Activated effector memory CD4-positive, alpha-beta T cell treated with anti-CD3 and anti-CD28 coated beads, Interleukin-2, amount 50 U/mL, for 16 hours (primary cell): ENCODE results near the gene ANXA4.
"Not testable (repeated sequence)": the region's sequence is repeated elsewhere in the genome, so short reads cannot be mapped to it uniquely, and the experiment has no call there.

ENCODE experiments used
- DNase-seq: peaks from one replicate; pipeline ENCODE4 v3.0.0-alpha.2; 2020

The ANXA4 gene

GRCh38 chr2:69811591-69811990 lies 69.7 kb downstream of the ANXA4 start:
- DNase-seq = no peak

GRCh38 chr2:69815717-69816116 lies 73.8 kb downstream of the ANXA4 start:
- no peak for DNase-seq

GRCh38 chr2:69816923-69817542 lies 75.1 kb downstream of the ANXA4 start:
- DNase-seq = peak; percentile 85

GRCh38 chr2:69817729-69818501 lies 76.0 kb downstream of the ANXA4 start:
- DNase-seq = no peak

- DNase-seq = no peak
Observed at GRCh38 chr2:69827796-69828540, 86.0 kb downstream of the ANXA4 start.

GRCh38 chr2:69828938-69829255 lies 87.0 kb downstream of the ANXA4 start:
- no peak for DNase-seq

GRCh38 chr2:69829256-69830044 lies 87.5 kb downstream of the ANXA4 start, which contains the start of gene GMCL1:
Gene GMCL1 (plus strand): TSS chr2:69829660. CDS start chr2:69829893, 233 bp downstream.
- peak; percentile 100 for DNase-seq

- peak; percentile 78 for DNase-seq
Observed at GRCh38 chr2:69830045-69830905, 88.3 kb downstream of the ANXA4 start.

- DNase-seq = not testable (repeated sequence)
Observed at GRCh38 chr2:69830906-69831241, 88.9 kb downstream of the ANXA4 start.

- DNase-seq = no peak
Observed at GRCh38 chr2:69831354-69831905, 89.5 kb downstream of the ANXA4 start.

GRCh38 chr2:69833752-69834151 lies 91.8 kb downstream of the ANXA4 start:
- no peak for DNase-seq

GRCh38 chr2:69835666-69836065 lies 93.7 kb downstream of the ANXA4 start:
- no peak for DNase-seq

- no peak for DNase-seq
Observed at GRCh38 chr2:69836316-69836715, 94.4 kb downstream of the ANXA4 start.

GRCh38 chr2:69837533-69837932 lies 95.6 kb downstream of the ANXA4 start:
- no peak for DNase-seq

GRCh38 chr2:69843993-69844392 lies 102.1 kb downstream of the ANXA4 start:
- no peak for DNase-seq

- DNase-seq = no peak
Observed at GRCh38 chr2:69844560-69844959, 102.6 kb downstream of the ANXA4 start.

- DNase-seq = no peak
Observed at GRCh38 chr2:69846182-69847067, 104.5 kb downstream of the ANXA4 start.

- DNase-seq = no peak
Observed at GRCh38 chr2:69847068-69847828, 105.3 kb downstream of the ANXA4 start.

GRCh38 chr2:69848186-69848790 lies 106.4 kb downstream of the ANXA4 start:
- no peak for DNase-seq

GRCh38 chr2:69858261-69858660 lies 116.3 kb downstream of the ANXA4 start:
- no peak for DNase-seq
